ENCODE data around the gene CFAP161.

Gene CFAP161

GRCh38 chr15:81182756-81183438 is 48.8 kb downstream of the CFAP161 start:
- in situ Hi-C loops (cut with HindIII; ENCODE audit: low pct_unique_long_range_greater_than_20kb, low sequenced_read_pairs) = no loop called here
- no peak for DNase-seq (ENCODE audit: low read depth in 1 of 2, low spot score in 1 of 2)
- no peak for TF ChIP-seq JUND (IDR thresholded peaks at IDR 0.05; ENCODE audit: low read depth)

DNA sequence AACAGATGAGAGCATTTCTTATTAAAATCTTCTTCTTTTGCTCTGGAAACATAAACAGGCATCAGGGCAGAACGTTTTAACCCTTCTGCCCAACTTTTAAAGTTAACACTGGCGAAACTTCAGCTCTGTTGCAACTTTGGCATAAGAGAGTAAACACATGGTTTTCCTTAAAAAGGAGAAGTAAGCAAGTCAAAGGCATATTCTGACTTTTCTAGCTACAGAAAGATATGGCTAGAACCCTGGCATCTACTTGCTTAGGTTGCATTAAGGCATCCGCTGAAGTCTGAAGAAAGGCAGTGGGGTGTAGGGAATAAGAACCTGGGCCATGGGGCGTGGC is 49.3 kb downstream of the CFAP161 start:
- no peak for TF ChIP-seq JUND (IDR thresholded peaks at IDR 0.05; ENCODE audit: low read depth)
- in situ Hi-C loops (cut with HindIII; ENCODE audit: low pct_unique_long_range_greater_than_20kb, low sequenced_read_pairs) = no loop called here
- no peak for DNase-seq (ENCODE audit: low read depth in 1 of 2, low spot score in 1 of 2)

DNA sequence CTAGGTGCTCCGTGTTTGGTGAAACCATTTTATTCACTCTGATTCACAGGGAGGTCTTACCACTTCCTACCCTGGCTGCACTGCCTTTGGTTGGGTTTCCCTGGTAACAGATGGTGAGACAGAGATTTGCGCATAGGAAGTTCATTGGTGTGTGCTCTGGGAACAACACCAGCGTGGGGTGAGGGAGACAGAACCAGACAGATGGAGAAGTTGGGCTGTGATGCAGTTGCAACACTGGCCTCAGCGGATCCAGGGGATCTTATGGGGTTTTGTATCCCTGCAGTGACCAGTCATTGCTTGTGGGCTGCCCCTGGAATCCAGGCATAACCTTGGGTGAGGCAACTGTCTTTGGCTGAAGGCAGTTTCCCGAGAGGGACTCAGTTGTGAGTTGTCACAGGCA is 50.1 kb downstream of the CFAP161 start:
- in situ Hi-C loops (cut with HindIII; ENCODE audit: low pct_unique_long_range_greater_than_20kb, low sequenced_read_pairs) = no loop called here
- DNase-seq (ENCODE audit: low read depth in 1 of 2, low spot score in 1 of 2) = no peak
- TF ChIP-seq JUND (IDR thresholded peaks at IDR 0.05; ENCODE audit: low read depth) = no peak

DNA sequence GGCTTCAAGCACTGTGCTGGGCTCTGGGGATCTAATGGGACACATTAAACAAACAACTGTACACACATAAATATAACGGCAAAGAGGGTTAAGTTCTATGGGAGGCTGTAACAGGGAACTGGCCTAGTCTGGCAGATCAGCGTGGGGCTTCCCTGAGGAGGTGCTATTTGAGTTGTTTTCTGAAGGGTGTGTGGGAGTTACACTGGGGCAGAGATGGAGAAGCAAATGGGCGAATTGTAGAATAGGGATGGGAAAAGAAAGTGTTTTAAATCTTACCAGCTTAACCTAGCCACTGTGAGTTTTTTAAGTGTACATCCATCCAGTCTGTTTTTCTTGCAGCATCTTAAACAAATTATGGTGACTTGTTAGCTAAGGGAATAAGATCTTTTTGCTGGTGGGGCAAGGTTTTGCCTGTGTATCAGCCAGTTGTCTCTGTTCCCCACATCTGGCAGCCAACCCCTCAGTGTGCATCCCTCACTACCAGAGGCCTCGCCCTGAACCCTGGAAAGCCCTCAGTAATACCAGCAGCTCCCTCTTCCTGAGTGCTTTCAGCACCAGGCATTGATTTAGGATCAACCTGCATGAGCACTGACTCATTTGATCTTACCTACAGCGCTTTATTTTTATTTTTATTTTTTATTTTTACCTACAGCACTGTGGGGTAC is 51.7 kb downstream of the CFAP161 start:
- in situ Hi-C loops (cut with HindIII; ENCODE audit: low pct_unique_long_range_greater_than_20kb, low sequenced_read_pairs) = no loop called here
- DNase-seq (ENCODE audit: low read depth in 1 of 2, low spot score in 1 of 2) = no peak
- TF ChIP-seq JUND (IDR thresholded peaks at IDR 0.05; ENCODE audit: low read depth) = no peak

DNA sequence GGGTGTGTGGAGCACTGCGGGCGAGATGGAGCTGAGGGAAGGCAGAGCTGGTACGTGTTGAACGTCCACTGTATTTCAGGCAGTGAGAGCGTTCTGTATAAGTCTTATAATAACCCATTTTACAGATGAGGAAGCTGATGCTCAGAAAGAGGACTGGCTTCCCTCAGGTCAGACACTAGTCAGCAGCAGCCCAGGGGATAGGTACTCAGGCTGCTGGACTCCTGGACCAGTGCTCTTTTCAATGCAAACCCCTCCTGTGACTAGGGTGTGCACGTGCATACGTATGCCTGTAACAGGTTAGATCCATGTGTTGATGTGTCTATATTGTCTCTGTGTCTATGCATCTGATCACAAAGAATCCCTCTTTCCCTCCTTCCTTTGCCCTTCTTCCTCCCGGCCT is 54.3 kb downstream of the CFAP161 start:
- TF ChIP-seq JUND (IDR thresholded peaks at IDR 0.05; ENCODE audit: low read depth) = no peak
- no peak for DNase-seq (ENCODE audit: low read depth in 1 of 2, low spot score in 1 of 2)
- in situ Hi-C loops (cut with HindIII; ENCODE audit: low pct_unique_long_range_greater_than_20kb, low sequenced_read_pairs) = no loop called here

- no peak for DNase-seq (ENCODE audit: low read depth in 1 of 2, low spot score in 1 of 2)
- no peak for TF ChIP-seq JUND (IDR thresholded peaks at IDR 0.05; ENCODE audit: low read depth)
- in situ Hi-C loops (cut with HindIII; ENCODE audit: low pct_unique_long_range_greater_than_20kb, low sequenced_read_pairs) = no loop called here
Measured at GRCh38 chr15:81189583-81190283, 55.7 kb downstream of the CFAP161 start.

DNA sequence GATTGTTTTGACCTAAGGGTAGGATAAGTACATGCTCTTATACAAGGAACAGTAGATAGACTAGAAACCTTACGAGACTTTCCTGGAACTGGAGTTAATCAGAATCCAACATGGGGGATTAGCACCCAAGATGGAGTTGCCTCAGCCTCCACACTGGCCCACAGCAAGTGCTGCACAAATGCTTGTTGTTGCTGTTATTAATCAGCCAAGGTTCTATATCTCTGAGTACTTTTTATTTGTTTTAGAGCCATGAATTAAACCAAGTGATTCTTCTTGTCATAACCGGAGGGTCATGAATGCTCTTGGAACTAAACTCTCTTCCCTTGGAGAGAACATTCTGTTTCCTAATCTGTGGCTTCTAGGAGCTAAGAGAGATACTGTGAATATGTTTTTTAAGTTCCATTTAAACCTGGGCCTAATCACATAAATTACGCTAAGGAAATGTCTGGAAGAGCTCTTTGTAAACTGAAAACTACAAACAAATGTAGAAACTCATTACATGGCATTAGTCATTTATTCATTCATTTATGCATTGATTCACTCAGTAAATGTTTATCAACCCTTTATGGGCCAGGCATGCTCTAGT is 56.9 kb downstream of the CFAP161 start:
- in situ Hi-C loops (cut with HindIII; ENCODE audit: low pct_unique_long_range_greater_than_20kb, low sequenced_read_pairs) = no loop called here
- TF ChIP-seq JUND (IDR thresholded peaks at IDR 0.05; ENCODE audit: low read depth) = no peak
- DNase-seq (ENCODE audit: low read depth in 1 of 2, low spot score in 1 of 2) = no peak

DNA sequence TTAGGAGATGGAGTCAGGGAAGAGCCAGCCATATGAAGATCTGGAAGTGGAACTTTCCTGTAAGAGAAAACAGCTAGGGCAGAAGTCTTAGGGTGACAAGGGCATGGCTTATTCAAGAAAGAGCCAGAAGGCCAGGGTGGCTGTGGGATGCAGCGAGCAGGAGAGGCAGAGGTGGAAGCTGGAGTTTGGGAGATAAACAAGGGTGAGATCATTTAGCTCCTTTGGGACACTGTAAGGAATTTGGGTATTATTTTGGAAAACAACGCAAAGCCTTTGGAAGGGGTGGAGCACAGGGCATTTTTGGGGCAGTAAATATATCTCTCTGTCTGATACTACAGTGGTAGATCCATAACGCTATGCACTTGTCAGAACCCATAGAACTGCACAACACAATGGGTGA is 57.6 kb downstream of the CFAP161 start:
- TF ChIP-seq JUND (IDR thresholded peaks at IDR 0.05; ENCODE audit: low read depth) = no peak
- no peak for DNase-seq (ENCODE audit: low read depth in 1 of 2, low spot score in 1 of 2)
- in situ Hi-C loops (cut with HindIII; ENCODE audit: low pct_unique_long_range_greater_than_20kb, low sequenced_read_pairs) = no loop called here

- TF ChIP-seq JUND (IDR thresholded peaks at IDR 0.05; ENCODE audit: low read depth) = no peak
- no peak for DNase-seq (ENCODE audit: low read depth in 1 of 2, low spot score in 1 of 2)
- in situ Hi-C loops (cut with HindIII; ENCODE audit: low pct_unique_long_range_greater_than_20kb, low sequenced_read_pairs) = no loop called here
Measured at GRCh38 chr15:81194723-81195122, 60.7 kb downstream of the CFAP161 start.

- in situ Hi-C loops (cut with HindIII; ENCODE audit: low pct_unique_long_range_greater_than_20kb, low sequenced_read_pairs) = no loop called here
- no peak for DNase-seq (ENCODE audit: low read depth in 1 of 2, low spot score in 1 of 2)
- no peak for TF ChIP-seq JUND (IDR thresholded peaks at IDR 0.05; ENCODE audit: low read depth)
Measured at GRCh38 chr15:81195339-81195864, 61.3 kb downstream of the CFAP161 start.

DNA sequence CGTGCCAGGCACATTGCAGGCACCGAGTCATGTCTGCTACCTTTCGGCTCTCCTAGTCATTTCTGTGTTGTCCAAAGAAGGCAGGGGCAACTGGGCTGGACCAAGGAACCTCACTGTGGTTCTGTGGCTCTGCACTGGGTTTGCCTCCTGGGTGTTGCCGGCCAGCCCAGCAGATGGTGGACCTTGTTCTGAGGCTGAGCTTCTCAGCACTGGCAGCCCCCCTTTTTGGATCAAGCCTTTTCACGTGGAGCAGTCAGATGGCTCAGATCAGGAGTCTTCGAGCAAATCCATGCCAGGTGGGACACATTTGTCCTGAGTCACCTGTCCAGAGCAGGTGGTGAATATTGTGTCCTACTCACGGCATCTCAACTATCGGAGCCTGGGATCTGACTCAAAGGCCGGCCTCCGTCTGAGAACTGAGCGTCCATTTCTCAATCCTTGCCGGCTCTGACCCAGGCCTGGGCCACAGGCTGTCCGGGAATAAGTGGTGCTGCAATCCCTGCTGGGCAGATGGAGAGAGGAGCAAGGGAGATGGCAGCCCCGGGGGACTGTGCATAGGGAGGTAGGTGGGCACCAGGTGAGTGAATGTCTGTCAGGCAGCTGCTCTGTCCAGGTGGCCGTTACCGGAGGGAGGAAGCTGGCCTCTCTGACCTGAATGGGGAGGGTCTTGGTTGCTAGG is 62.6 kb downstream of the CFAP161 start, which contains the start of gene IL16:
IL16 (plus strand) TSS at position 304 of the 679 bp plus-strand sequence. CDS start 28,521 bp downstream, outside the sequence.
- DNase-seq (ENCODE audit: low read depth in 1 of 2, low spot score in 1 of 2) = no peak
- in situ Hi-C loops (cut with HindIII; ENCODE audit: low pct_unique_long_range_greater_than_20kb, low sequenced_read_pairs) = no loop called here
- TF ChIP-seq JUND (IDR thresholded peaks at IDR 0.05; ENCODE audit: low read depth) = no peak

GRCh38 chr15:81197255-81197630 is 63.2 kb downstream of the CFAP161 start:
- no peak for DNase-seq (ENCODE audit: low read depth in 1 of 2, low spot score in 1 of 2)
- TF ChIP-seq JUND (IDR thresholded peaks at IDR 0.05; ENCODE audit: low read depth) = no peak
- in situ Hi-C loops (cut with HindIII; ENCODE audit: low pct_unique_long_range_greater_than_20kb, low sequenced_read_pairs) = no loop called here

All from T47D (cell line).